PC-9 (cell line): ENCODE measurements around the gene SMIM14.

ENCODE experiments used
- CTCF ChIP-seq: fragments of 200-600 bp; sonication (generic); conservative IDR thresholded peaks from 2 replicates; pipeline ENCODE4 v1.6.1; 2017; ENCODE audit warnings: mixed run types, antibody characterized with exemption, mild to moderate bottlenecking, moderate library complexity
- EZH2 ChIP-seq: fragments of 200-600 bp; sonication (generic); IDR thresholded peaks from 2 replicates; pipeline ENCODE4 v1.8.0; 2017; ENCODE audit warnings: antibody characterized with exemption, low read depth

- TF ChIP-seq CTCF (no peak), EZH2 (no peak)
Observed at GRCh38 chr4:39620551-39621313, 17.9 kb downstream of the SMIM14 start.
